ENCODE data around the gene VASP. TPM values are rescaled to one million over a fixed set of nuclear protein-coding genes. Genes with fewer than 3 reads are reported as not detected.

The VASP gene
- polyA plus RNA-seq, 1 donor from 2014 or later, result 6.1 TPM

DNA sequence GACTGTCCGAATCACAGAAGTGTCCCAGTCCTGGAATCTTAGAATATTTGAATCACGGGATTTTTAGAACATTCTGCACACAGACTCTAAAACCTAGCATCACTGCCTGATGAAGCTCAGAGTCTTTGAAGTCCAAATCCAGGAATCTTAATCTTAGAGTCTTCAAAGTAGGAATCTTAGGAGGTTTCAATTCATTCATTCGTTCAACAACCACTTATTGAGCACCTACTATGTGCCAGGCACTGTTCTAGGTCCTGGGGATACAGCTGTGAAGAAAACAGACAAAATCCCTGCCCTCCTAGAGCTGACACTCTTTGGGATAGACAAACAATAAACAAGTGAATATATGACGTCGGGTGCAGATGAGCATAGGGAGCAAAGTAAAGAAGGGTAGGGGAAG, 12.1 kb upstream of the VASP start:
- peaks cover 31% of the 10 kb centered on the region for H3K27me3 ChIP-seq (ENCODE audit: insufficient read depth, low read depth, low read length)
- no peaks in the 10 kb centered on the region for H3K9me3 ChIP-seq (ENCODE audit: low read length)
- peaks cover 12% of the 10 kb centered on the region for H4K20me1 ChIP-seq (ENCODE audit: insufficient read depth)
- no peaks in the 10 kb centered on the region for H3K36me3 ChIP-seq (ENCODE audit: insufficient read depth, low read length)
- H3K27ac ChIP-seq (ENCODE audit: low read length), result no peak overlapping the region
- TF ChIP-seq TAF1 (IDR thresholded peaks at IDR 0.05; ENCODE audit: low read depth) (no peak), POLR2AphosphoS5 (IDR thresholded peaks at IDR 0.05) (no peak), EZH2 (IDR thresholded peaks at IDR 0.05; ENCODE audit: borderline replicate concordance, insufficient read depth, low read length, poor library complexity, severe bottlenecking) (no peak), EP300 (conservative IDR thresholded peaks at IDR 0.05; ENCODE audit: poor library complexity, severe bottlenecking) (no peak), RAD21 (conservative IDR thresholded peaks at IDR 0.05) (no peak), SMC3 (conservative IDR thresholded peaks at IDR 0.05; ENCODE audit: poor library complexity) (no peak), MXI1 (conservative IDR thresholded peaks at IDR 0.05; ENCODE audit: poor library complexity, severe bottlenecking) (no peak)
- TF ChIP-seq, protein P1, sequence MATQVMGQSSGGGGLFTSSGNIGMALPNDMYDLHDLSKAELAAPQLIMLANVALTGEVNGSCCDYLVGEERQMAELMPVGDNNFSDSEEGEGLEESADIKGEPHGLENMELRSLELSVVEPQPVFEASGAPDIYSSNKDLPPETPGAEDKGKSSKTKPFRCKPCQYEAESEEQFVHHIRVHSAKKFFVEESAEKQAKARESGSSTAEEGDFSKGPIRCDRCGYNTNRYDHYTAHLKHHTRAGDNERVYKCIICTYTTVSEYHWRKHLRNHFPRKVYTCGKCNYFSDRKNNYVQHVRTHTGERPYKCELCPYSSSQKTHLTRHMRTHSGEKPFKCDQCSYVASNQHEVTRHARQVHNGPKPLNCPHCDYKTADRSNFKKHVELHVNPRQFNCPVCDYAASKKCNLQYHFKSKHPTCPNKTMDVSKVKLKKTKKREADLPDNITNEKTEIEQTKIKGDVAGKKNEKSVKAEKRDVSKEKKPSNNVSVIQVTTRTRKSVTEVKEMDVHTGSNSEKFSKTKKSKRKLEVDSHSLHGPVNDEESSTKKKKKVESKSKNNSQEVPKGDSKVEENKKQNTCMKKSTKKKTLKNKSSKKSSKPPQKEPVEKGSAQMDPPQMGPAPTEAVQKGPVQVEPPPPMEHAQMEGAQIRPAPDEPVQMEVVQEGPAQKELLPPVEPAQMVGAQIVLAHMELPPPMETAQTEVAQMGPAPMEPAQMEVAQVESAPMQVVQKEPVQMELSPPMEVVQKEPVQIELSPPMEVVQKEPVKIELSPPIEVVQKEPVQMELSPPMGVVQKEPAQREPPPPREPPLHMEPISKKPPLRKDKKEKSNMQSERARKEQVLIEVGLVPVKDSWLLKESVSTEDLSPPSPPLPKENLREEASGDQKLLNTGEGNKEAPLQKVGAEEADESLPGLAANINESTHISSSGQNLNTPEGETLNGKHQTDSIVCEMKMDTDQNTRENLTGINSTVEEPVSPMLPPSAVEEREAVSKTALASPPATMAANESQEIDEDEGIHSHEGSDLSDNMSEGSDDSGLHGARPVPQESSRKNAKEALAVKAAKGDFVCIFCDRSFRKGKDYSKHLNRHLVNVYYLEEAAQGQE (IDR thresholded peaks at IDR 0.05; ENCODE audit: borderline replicate concordance), result no peak
- TF ChIP-seq, protein P2, sequence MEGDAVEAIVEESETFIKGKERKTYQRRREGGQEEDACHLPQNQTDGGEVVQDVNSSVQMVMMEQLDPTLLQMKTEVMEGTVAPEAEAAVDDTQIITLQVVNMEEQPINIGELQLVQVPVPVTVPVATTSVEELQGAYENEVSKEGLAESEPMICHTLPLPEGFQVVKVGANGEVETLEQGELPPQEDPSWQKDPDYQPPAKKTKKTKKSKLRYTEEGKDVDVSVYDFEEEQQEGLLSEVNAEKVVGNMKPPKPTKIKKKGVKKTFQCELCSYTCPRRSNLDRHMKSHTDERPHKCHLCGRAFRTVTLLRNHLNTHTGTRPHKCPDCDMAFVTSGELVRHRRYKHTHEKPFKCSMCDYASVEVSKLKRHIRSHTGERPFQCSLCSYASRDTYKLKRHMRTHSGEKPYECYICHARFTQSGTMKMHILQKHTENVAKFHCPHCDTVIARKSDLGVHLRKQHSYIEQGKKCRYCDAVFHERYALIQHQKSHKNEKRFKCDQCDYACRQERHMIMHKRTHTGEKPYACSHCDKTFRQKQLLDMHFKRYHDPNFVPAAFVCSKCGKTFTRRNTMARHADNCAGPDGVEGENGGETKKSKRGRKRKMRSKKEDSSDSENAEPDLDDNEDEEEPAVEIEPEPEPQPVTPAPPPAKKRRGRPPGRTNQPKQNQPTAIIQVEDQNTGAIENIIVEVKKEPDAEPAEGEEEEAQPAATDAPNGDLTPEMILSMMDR (IDR thresholded peaks at IDR 0.05; ENCODE audit: poor library complexity, severe bottlenecking), result no peak
- peaks cover 3% of the 10 kb centered on the region for H3K79me2 ChIP-seq (replicated peaks; ENCODE audit: insufficient read depth, low read length)
- peak overlapping the region; percentile 65 for H3K4me2 ChIP-seq (ENCODE audit: low read length)
- H3F3A ChIP-seq (ENCODE audit: insufficient read depth, low read length, poor library complexity, severe bottlenecking), result no peaks in the 10 kb centered on the region
- H2AFZ ChIP-seq (ENCODE audit: low read depth, low read length), result no peak overlapping the region
- no peak overlapping the region for H3K9ac ChIP-seq (ENCODE audit: low read length)
- peak overlapping the region; percentile 99 for H3K4me3 ChIP-seq (ENCODE audit: low read length)
- H3K9me2 ChIP-seq (ENCODE audit: insufficient read depth, low read length), result no peaks in the 10 kb centered on the region

DNA sequence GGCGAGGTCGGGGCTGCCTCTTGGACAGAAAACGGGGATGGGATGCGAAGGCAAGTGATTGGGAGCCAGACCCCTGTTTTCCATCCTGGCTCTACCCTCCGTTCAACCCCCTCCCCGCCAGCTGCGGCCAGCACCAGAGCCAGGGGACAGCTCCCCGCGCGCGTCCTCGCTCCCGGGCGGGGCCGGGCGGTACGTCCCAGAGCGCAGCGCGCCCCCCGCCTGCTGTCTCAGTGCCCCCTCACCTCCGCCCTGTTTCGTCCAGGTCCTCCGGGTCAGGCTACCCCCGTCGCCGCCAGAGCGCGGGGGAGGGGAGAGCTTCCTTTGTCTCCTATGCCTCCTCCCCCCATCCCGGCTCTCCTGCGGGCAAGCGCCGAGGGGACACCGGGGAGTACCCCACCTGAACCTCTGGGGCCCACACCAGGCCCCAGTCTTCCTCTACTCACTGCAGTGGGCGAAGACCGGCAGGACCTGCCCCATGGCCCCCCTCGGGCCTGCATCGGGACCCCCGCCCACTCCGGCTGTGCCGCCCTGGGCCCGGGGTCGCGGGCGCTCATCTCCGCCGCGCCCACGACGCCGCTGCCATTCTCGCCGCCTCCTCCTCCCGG, 10.8 kb upstream of the VASP start:
- H2AFZ ChIP-seq (ENCODE audit: low read depth, low read length), result peak overlapping the region; percentile 65
- H3K4me2 ChIP-seq (ENCODE audit: low read length), result peak overlapping the region; percentile 65
- peaks cover 3% of the 10 kb centered on the region for H3K79me2 ChIP-seq (replicated peaks; ENCODE audit: insufficient read depth, low read length)
- no peaks in the 10 kb centered on the region for H3F3A ChIP-seq (ENCODE audit: insufficient read depth, low read length, poor library complexity, severe bottlenecking)
- TF ChIP-seq, protein P2 (IDR thresholded peaks at IDR 0.05; ENCODE audit: poor library complexity, severe bottlenecking), result no peak
- no peak for TF ChIP-seq SMC3 (conservative IDR thresholded peaks at IDR 0.05; ENCODE audit: poor library complexity)
- peak; percentile 58 for TF ChIP-seq TAF1 (IDR thresholded peaks at IDR 0.05; ENCODE audit: low read depth)
- no peak for TF ChIP-seq EZH2 (IDR thresholded peaks at IDR 0.05; ENCODE audit: borderline replicate concordance, insufficient read depth, low read length, poor library complexity, severe bottlenecking)
- no peak for TF ChIP-seq RAD21 (conservative IDR thresholded peaks at IDR 0.05)
- TF ChIP-seq MXI1 (conservative IDR thresholded peaks at IDR 0.05; ENCODE audit: poor library complexity, severe bottlenecking), result peak; percentile 25
- peak; percentile 45 for TF ChIP-seq POLR2AphosphoS5 (IDR thresholded peaks at IDR 0.05)
- no peak for TF ChIP-seq EP300 (conservative IDR thresholded peaks at IDR 0.05; ENCODE audit: poor library complexity, severe bottlenecking)
- TF ChIP-seq, protein P1 (IDR thresholded peaks at IDR 0.05; ENCODE audit: borderline replicate concordance), result peak; percentile 93
- H3K9me2 ChIP-seq (ENCODE audit: insufficient read depth, low read length), result no peaks in the 10 kb centered on the region
- no peaks in the 10 kb centered on the region for H3K9me3 ChIP-seq (ENCODE audit: low read length)
- H3K27me3 ChIP-seq (ENCODE audit: insufficient read depth, low read depth, low read length), result peaks cover 42% of the 10 kb centered on the region
- H3K36me3 ChIP-seq (ENCODE audit: insufficient read depth, low read length), result no peaks in the 10 kb centered on the region
- H4K20me1 ChIP-seq (ENCODE audit: insufficient read depth), result peaks cover 12% of the 10 kb centered on the region
- peak overlapping the region; percentile 99 for H3K4me3 ChIP-seq (ENCODE audit: low read length)
- H3K27ac ChIP-seq (ENCODE audit: low read length), result peak overlapping the region; percentile 62
- H3K9ac ChIP-seq (ENCODE audit: low read length), result peak overlapping the region; percentile 97
